Sigmoid colon (tissue), 7 donors: ENCODE data around the gene STK17A. TPM values are rescaled to one million over a fixed set of nuclear protein-coding genes. Genes with fewer than 3 reads are reported as not detected.
"Not testable (repeated sequence)": the region's sequence is repeated elsewhere in the genome, so short reads cannot be mapped to it uniquely, and the experiment has no call there.

Experiments
- DNase-seq: peaks from one replicate; pipeline ENCODE4 v3.0.0-alpha.2; 2019
- H3K27ac ChIP-seq, 4 donors: fragments of 200-600 bp; sonication (generic); one replicate each; pipeline ENCODE4 v1.5.1; 2016 to 2019; ENCODE audit warnings: mild to moderate bottlenecking in 1 of 4
- H3K27me3 ChIP-seq, 3 donors: fragments of 200-600 bp; sonication (generic); one replicate each; pipeline ENCODE4 v1.5.1; 2019; ENCODE audit warnings: mild to moderate bottlenecking in 1 of 3
- H3K36me3 ChIP-seq, 4 donors: fragments of 200-600 bp; sonication (generic); one replicate each; pipeline ENCODE4 v1.5.1; 2016 to 2019
- H3K4me1 ChIP-seq, 4 donors: fragments of 200-600 bp; sonication (generic); one replicate each; pipeline ENCODE4 v1.5.1; 2017 to 2019
- H3K4me3 ChIP-seq, 4 donors: fragments of 200-600 bp; sonication (generic); one replicate each; pipeline ENCODE4 v1.5.1; 2017 to 2019; ENCODE audit warnings: mild to moderate bottlenecking in 2 of 4, moderate library complexity in 1 of 4
- H3K9me3 ChIP-seq, 4 donors: fragments of 200-600 bp in 3 of 4; sonication (generic) in 3 of 4; one replicate each; pipeline versions ENCODE4 v1.5.1 to v1.6.1; 2013 to 2019
- EP300 ChIP-seq, 4 donors: sonication (generic); formaldehyde crosslinking; IDR thresholded peaks; one replicate each; pipeline ENCODE4 v1.6.1; 2017; ENCODE audit warnings: antibody characterized with exemption in 4 of 4
- POLR2A ChIP-seq, 2 donors: fragments of 450-650 bp; IDR thresholded peaks; one replicate each; pipeline ENCODE4 v1.6.1; 2016; ENCODE audit warnings: antibody characterized with exemption in 2 of 2, mild to moderate bottlenecking in 2 of 2, moderate library complexity in 2 of 2
- POLR2AphosphoS5 ChIP-seq, 4 donors: sonication (generic); formaldehyde crosslinking; IDR thresholded peaks; one replicate each; pipeline ENCODE4 v1.6.1; 2017; ENCODE audit warnings: antibody characterized with exemption in 4 of 4
- WGBS, 2 donors: extraction: QIAGEN DNeasy Blood & Tissue Kit; methylation state at CpG; one replicate each; pipeline ENCODE4 v1.1.7; 2013; 5-methylcytosine and 5-hydroxymethylcytosine counted together
- intact Hi-C: fragments of 100-400 bp; cut with DNase I; formaldehyde crosslinking; loops from one replicate; pipeline ENCODE4 v1.15.1; 2023
- polyA plus RNA-seq, 3 donors: library from polyadenylated mRNA; stranded (reverse); fragments of 200-250 nt; gene quantifications; one replicate each; pipeline ENCODE4 v1.2.3, GENCODE V29; 2013
- total RNA-seq, 4 donors: library from RNA; depleted of rRNA; stranded (reverse); fragments of >200 nt; gene quantifications; one replicate each; pipeline ENCODE4 v1.1.0, GENCODE V29; 2016
- TF ChIP-seq, protein P1 (sequence below), 4 experiments: fragments of 450-650 bp in 3 of 4; fragments of 200-600 bp in 1 of 4; IDR thresholded peaks; one replicate each; pipeline ENCODE4 v1.5.1; 2016 to 2019; ENCODE audit warnings: antibody characterized with exemption in 4 of 4, mild to moderate bottlenecking in 3 of 4, moderate library complexity in 2 of 4
- donor health status: healthy with polysubstance abuse.
- donor health status: Bipolar disorder and iron deficiency.
- donor health status: healthy.

The STK17A gene
- total and polyA plus RNA-seq, 7 donors, result 9.3 to 29.6 (median 16.8) TPM

DNA sequence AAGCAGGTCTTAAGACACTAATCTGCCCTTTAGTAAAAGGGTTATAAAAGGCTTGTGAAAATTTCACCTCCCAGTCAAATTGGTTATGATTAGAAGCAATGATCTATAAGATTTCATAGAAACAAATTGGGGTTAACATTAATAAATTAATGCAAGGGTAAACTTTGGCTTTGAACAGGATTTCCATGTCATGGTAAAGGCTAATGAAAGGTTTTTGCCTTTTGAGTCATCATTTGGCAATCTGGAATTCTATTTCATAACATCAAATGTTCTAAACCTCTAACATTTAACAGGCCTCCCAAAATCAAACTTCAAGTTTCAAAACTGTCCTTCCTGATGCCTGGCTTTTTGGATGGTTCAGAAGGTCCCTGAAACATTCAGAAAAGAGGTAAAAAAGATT is 84.0 kb downstream of the STK17A start:
- TF ChIP-seq POLR2AphosphoS5 (IDR thresholded peaks at IDR 0.05), result peak in 1 of 4 donors; percentile 11
- TF ChIP-seq POLR2A (IDR thresholded peaks at IDR 0.05), result no peak
- Histone ChIP-seq H3K4me1 (peaks cover 0 to 39% (median 26%) of the 10 kb centered on the region in 4 donors), H3K27me3 (no peaks in the 10 kb centered on the region), H3K9me3 (no peaks in the 10 kb centered on the region), H3K36me3 (no peaks in the 10 kb centered on the region), H3K4me3 (no peak overlapping the region), H3K27ac (no peak overlapping the region)
- intact Hi-C loops, result no loop called here
- DNase-seq, result no peak

DNA sequence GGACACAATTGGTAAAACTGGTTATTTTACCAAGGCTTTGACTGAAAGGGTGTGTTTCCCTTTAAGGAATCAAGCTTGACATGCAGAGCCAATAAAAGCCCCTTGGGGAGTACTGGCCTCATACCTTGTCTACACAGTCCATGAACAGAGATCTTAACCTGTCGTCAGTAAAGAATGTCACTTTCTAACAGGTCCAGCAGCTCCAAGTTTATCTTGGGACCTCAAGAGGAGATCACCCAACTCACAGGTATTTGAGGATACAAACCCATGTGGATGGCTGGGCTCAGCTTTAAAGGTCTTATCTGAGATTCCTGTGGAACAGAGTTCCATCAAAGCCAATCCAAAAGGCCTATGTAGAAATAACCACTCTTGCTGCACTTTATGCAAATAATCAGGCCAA is 85.1 kb downstream of the STK17A start:
- no peak for DNase-seq
- Histone ChIP-seq H3K27ac (no peak overlapping the region), H3K4me1 (peaks cover 0 to 39% (median 26%) of the 10 kb centered on the region in 4 donors), H3K27me3 (no peaks in the 10 kb centered on the region), H3K36me3 (no peaks in the 10 kb centered on the region), H3K4me3 (no peak overlapping the region), H3K9me3 (no peaks in the 10 kb centered on the region)
- intact Hi-C loops, result no loop called here
- WGBS, 2 donors, result 95 to 99% methylated on average over 1 of the region's 1 CpG
- TF ChIP-seq POLR2A (IDR thresholded peaks at IDR 0.05), result no peak
- TF ChIP-seq EP300 (IDR thresholded peaks at IDR 0.05), result no peak
- TF ChIP-seq, protein P1, sequence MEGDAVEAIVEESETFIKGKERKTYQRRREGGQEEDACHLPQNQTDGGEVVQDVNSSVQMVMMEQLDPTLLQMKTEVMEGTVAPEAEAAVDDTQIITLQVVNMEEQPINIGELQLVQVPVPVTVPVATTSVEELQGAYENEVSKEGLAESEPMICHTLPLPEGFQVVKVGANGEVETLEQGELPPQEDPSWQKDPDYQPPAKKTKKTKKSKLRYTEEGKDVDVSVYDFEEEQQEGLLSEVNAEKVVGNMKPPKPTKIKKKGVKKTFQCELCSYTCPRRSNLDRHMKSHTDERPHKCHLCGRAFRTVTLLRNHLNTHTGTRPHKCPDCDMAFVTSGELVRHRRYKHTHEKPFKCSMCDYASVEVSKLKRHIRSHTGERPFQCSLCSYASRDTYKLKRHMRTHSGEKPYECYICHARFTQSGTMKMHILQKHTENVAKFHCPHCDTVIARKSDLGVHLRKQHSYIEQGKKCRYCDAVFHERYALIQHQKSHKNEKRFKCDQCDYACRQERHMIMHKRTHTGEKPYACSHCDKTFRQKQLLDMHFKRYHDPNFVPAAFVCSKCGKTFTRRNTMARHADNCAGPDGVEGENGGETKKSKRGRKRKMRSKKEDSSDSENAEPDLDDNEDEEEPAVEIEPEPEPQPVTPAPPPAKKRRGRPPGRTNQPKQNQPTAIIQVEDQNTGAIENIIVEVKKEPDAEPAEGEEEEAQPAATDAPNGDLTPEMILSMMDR (IDR thresholded peaks at IDR 0.05), result no peak
- TF ChIP-seq POLR2AphosphoS5 (IDR thresholded peaks at IDR 0.05), result no peak

DNA sequence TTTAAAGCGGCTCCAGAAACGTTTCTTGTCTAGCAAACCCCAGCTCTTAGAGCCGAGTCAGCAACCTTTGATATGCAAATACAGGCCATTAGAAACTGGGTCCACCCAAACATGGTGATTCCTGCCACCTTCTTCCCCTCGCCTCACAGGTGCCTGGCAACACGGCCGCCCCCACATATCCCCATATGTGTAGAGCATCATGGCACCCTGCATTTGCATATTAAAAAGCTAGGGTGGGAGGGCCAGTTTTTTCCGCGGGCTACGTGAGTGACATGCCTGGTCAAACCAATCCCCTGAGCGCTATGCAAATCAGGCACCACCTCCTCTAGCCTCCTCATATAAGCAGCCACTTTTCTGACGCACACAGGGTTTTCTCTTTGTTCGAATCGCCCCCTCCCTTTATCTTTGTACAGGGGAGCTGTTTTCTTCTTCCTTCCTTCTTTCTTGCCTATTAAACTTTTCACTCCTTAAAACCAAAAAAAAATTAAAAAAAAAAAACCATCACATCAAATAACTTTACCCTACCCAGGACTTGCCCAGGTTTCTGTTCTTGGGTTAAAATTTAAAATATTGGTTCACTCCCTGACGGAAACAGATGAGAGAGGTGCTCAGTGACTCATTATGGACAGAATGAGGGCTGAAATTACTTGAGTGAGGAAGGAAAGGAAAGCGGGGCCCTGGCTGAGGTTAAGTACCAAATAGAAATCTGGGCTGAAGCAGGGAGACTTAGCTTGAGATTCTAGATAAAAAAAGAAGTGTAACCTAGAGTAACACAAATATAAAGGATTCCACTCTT is 86.6 kb downstream of the STK17A start:
- H3K4me3 ChIP-seq, result no peak overlapping the region
- intact Hi-C loops, result no loop called here
- peaks cover 0 to 38% (median 24%) of the 10 kb centered on the region in 4 donors for H3K4me1 ChIP-seq
- TF ChIP-seq EP300 (IDR thresholded peaks at IDR 0.05) (no peak), POLR2AphosphoS5 (IDR thresholded peaks at IDR 0.05) (no peak), POLR2A (IDR thresholded peaks at IDR 0.05) (no peak)
- TF ChIP-seq, protein P1 (IDR thresholded peaks at IDR 0.05), result no peak
- H3K27me3 ChIP-seq, result no peaks in the 10 kb centered on the region
- H3K36me3 ChIP-seq, result no peaks in the 10 kb centered on the region
- WGBS, 2 donors, result 68 to 91% methylated on average over 15 of the region's 15 CpGs
- no peak for DNase-seq
- H3K9me3 ChIP-seq, result no peaks in the 10 kb centered on the region
- no peak overlapping the region for H3K27ac ChIP-seq

DNA sequence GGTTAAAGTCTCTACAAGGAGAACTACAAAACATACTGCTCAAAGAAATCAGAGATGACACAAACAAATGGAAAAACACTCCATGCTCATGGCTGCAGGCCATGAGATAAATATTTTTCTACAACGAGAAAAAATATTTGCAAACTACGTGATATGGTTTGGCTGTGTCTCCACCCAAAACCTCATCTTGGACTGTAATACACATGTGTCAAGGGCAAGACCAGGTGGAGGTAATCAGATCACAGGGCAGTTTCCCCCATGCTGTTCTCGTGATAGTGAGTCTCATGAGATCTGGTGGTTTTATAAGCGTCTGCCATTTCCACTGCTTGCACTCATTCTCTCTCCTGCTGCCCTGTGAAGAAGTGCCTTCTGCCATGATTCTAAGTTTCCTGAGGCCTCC is 88.6 kb downstream of the STK17A start:
- no peak for DNase-seq
- Histone ChIP-seq H3K36me3 (no peaks in the 10 kb centered on the region), H3K4me1 (peaks cover 0 to 26% (median 21%) of the 10 kb centered on the region in 4 donors), H3K27me3 (no peaks in the 10 kb centered on the region), H3K9me3 (no peaks in the 10 kb centered on the region), H3K4me3 (no peak overlapping the region), H3K27ac (peak overlapping the region in 1 of 4 donors; percentile 25)
- TF ChIP-seq POLR2A (IDR thresholded peaks at IDR 0.05) (no peak), POLR2AphosphoS5 (IDR thresholded peaks at IDR 0.05) (no peak), EP300 (IDR thresholded peaks at IDR 0.05) (no peak)
- TF ChIP-seq, protein P1 (IDR thresholded peaks at IDR 0.05), result no peak
- intact Hi-C loops, result no loop called here
- 84 to 89% methylated on average over 4 of the region's 4 CpGs for WGBS, 2 donors

DNA sequence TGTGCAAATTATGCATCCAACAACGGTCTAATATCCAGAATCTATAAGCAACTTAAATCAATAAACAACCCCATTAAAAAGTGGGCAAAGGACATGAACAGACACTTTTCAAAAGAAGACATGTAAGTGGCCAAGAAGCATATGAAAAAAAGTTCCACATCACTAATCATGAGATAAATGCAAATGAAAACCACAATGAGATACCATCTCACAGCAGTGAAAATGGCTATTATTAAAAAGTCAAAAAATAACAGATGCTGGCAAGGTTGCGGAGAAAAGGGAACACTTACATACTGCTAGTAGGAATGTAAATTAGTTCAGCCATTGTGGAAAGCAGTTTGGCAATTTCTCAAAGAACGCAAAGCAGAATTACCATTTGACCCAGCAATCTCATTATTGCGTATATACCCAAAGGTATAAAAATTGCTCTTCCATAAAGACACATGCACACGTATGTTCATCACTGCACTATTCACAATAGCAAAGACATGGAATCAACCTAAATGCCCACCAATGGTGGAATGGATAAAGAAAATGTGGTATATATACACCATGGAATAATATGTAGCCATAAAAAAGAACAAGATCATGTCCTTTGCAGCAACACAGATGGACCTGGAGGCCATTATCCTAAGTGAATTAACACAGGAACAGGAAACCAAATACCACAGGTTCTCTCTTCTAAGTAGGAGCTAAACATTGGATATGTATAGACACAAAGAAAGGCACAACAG is 90.5 kb downstream of the STK17A start:
- intact Hi-C loops, H3K9me3 ChIP-seq, H3K27me3 ChIP-seq, DNase-seq, H3K4me3 ChIP-seq, H3K36me3 ChIP-seq: not testable (repeated sequence)
- Histone ChIP-seq H3K27ac (peak overlapping the region in 1 of 4 donors; percentile 16), H3K4me1 (peaks cover 0 to 19% (median 16%) of the 10 kb centered on the region in 4 donors)
- WGBS, 2 donors, result 86 to 92% methylated on average over 5 of the region's 5 CpGs
